TTC549 (cell line): ENCODE data around the gene KMT5C.
"Not testable (repeated sequence)": the region's sequence is repeated elsewhere in the genome, so short reads cannot be mapped to it uniquely, and the experiment has no call there.

Source experiments
- FAIRE-seq: peaks from 2 replicates; lab custom pipeline; 2012; peaks lifted over from hg19 to GRCh38; lab: Jason Lieb, UNC

Gene KMT5C

GRCh38 chr19:55319785-55320184 is 19.9 kb upstream of the KMT5C start:
- FAIRE-seq = no peak

- FAIRE-seq = no peak
Observed at GRCh38 chr19:55320844-55321419, 18.7 kb upstream of the KMT5C start.

GRCh38 chr19:55321466-55322137 is 18.1 kb upstream of the KMT5C start:
- FAIRE-seq = no peak

- no peak for FAIRE-seq
Observed at GRCh38 chr19:55322204-55322885, 17.3 kb upstream of the KMT5C start.

GRCh38 chr19:55324662-55325061 is 15.0 kb upstream of the KMT5C start:
- no peak for FAIRE-seq

- no peak for FAIRE-seq
Observed at GRCh38 chr19:55325172-55325571, 14.5 kb upstream of the KMT5C start, which contains the start of gene TMEM150B. Gene TMEM150B, minus strand, starts transcription at chr19:55325341. Its CDS starts 4,305 bp downstream, at chr19:55321036.

GRCh38 chr19:55328774-55329318 is 10.8 kb upstream of the KMT5C start:
- not testable (repeated sequence) for FAIRE-seq

- not testable (repeated sequence) for FAIRE-seq
Observed at GRCh38 chr19:55329791-55330190, 9.9 kb upstream of the KMT5C start.

GRCh38 chr19:55333870-55334269 is 5.8 kb upstream of the KMT5C start:
- no peak for FAIRE-seq

- no peak for FAIRE-seq
Observed at GRCh38 chr19:55336101-55336500, 3.6 kb upstream of the KMT5C start.

- no peak for FAIRE-seq
Observed at GRCh38 chr19:55339889-55340783, 460 bp downstream of the KMT5C start.

GRCh38 chr19:55340784-55341147 is 1.1 kb downstream of the KMT5C start:
- no peak for FAIRE-seq

GRCh38 chr19:55341171-55341588 is 1.5 kb downstream of the KMT5C start:
- FAIRE-seq = no peak

GRCh38 chr19:55341595-55342531 is 2.2 kb downstream of the KMT5C start:
- no peak for FAIRE-seq

- FAIRE-seq = no peak
Observed at GRCh38 chr19:55344444-55344843, 4.8 kb downstream of the KMT5C start.

GRCh38 chr19:55345101-55345817 is 5.6 kb downstream of the KMT5C start:
- FAIRE-seq = no peak

GRCh38 chr19:55345818-55346724 is 6.4 kb downstream of the KMT5C start:
- FAIRE-seq = no peak

- no peak for FAIRE-seq
Observed at GRCh38 chr19:55346725-55347441, 7.2 kb downstream of the KMT5C start.
